TTC549 (cell line): Measurements from ENCODE around the gene ITGA1.
"Not testable (repeated sequence)": the region's sequence is repeated elsewhere in the genome, so short reads cannot be mapped to it uniquely, and the experiment has no call there.

Experiments used
- FAIRE-seq: peaks from 2 replicates; lab custom pipeline; 2012; peaks lifted over from hg19 to GRCh38; lab: Jason Lieb, UNC

Gene ITGA1

DNA sequence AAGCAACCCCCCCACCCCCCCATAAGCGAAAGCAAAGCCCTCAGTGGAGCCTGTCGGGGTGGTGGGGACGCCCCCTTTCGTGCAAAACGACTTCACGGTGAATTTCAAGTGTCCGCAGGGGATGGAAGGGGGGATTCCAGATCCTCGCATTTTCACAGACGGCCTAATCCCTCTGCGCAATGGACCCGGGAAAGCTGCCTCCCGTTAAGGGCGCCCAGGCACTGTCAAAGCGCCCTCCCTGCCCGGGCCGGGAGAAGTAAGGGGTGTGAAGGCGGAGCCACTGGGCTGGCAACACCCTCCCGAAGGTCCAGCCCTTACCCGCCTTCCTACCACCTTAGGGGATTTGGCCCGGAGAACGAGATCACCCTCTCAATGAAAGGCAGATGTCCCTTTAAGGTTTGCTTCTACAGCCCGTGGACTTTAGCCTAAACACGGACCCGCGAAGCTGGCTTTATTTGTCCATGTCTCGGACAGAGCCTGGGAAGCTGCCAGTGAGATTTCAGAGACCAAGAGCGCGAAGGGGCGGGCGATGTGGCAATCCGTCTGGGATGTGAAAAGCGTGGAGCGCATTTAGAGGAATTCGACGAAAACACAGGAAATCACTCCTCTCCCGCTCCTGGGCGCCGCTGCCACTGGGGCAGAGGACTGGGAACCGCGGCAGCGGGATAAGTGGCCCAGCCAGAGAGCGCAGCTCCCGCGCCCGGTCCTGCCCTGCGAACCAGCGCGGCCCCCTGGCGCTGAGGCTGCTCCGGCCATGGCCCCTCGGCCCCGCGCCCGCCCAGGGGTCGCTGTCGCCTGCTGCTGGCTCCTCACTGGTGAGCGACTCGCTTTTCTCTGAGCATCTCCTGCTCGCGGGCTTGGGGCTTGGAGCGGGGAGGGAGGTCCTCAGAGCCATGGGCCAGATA is at the start of gene ITGA1, which contains the start of gene PELO:
ITGA1 (plus strand) TSS at position 317 of the 905 bp plus-strand sequence; CDS start at position 755, 438 bp downstream.
PELO (plus strand) TSS at position 317 of the 905 bp plus-strand sequence. CDS start 12,479 bp downstream, outside the sequence.
- no peak for FAIRE-seq

DNA sequence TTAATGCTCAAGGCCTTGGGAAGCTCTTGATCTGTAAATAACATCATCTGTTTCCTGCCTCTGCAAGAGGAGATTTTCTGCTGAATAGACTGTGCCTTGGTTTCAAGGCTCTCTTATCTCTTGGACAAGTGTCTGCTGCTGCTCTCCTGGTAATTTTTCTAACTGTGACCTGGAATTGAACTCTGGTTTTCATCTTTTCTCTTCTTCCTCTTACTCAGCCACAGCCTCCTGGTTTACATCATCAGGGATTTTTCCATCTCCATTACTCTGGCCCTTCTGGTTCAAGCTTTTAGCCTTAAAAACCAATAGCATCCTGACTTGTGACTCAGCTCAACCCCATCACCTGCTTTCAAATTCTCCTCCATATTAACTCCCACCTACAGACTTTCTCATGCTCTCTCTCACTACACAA is 49.6 kb upstream of the ITGA1 start:
- no peak for FAIRE-seq

DNA sequence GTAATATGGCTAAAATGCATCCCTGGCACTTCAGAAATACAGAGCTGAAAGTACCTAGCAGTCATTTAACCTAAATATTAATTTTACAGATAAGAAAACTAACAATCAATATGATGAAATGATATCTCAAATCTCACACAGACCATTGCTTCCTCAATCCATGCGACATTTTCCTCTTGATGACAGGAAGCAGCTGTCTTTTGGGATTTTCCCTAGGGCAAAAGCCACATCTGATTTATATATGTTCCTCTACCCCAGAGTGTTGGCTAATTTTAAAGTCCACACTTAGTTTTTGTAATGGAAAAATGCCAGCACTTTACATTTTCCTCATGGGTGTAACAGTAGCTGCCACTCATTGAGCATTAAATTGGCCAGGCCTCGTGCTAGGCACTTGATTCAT is 47.7 kb upstream of the ITGA1 start:
- FAIRE-seq = no peak

DNA sequence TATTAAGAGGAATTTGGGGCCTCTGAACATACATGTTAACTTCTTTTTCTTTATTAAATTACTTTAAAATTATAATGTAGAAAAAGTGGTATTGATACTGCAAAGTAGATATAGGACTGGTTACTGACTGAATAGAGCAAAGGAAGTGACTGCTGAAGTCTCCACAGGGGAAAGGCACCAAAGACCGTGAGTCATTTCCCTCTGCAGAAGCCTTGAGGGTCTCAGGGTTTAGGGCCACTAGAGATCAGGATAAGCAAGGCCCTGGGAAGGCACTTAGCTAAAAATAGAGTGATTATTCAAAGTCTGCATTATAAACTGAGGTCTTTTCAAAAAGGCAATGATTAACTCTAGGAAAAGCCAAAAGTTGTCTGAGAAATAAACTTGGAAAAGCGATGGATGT is 44.7 kb upstream of the ITGA1 start:
- FAIRE-seq = no peak

DNA sequence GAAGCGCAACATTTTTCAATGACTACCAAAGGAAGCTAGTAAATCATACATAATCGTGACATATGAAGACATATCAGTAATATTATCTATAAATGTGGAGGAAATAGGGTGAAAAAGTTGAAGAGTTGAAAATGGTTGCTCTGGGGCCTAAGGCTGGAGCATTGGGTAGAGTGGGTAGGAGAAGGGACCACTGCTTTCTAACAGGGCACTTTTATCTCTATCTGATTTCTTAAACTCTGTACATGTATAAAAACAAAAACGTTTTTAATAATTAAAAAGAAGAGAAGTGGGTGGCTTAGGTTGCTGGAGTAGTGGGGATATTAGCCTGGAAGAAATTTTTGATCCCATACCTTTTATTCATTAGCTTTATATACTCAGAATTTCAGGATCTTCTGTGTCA is 44.2 kb upstream of the ITGA1 start:
- FAIRE-seq = no peak

DNA sequence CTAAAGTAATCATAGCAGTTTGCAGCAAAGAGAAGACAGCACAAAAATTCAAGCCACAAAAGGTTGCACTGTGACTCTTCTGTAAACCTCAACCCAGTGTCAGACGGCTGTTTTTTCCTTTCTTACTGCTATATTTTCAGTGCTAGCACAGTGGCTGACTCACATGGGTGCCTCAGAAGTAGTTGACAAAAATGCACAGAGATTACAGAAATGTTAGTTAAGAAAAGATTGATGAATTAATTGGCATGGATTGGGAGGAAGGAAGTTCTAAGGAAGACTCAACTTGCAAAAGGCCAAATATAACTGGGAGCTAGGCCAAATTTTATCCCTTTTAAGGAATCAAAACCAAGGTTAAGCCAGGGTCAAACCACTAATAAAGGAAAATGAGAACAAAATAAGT is 43.7 kb upstream of the ITGA1 start:
- FAIRE-seq = no peak

DNA sequence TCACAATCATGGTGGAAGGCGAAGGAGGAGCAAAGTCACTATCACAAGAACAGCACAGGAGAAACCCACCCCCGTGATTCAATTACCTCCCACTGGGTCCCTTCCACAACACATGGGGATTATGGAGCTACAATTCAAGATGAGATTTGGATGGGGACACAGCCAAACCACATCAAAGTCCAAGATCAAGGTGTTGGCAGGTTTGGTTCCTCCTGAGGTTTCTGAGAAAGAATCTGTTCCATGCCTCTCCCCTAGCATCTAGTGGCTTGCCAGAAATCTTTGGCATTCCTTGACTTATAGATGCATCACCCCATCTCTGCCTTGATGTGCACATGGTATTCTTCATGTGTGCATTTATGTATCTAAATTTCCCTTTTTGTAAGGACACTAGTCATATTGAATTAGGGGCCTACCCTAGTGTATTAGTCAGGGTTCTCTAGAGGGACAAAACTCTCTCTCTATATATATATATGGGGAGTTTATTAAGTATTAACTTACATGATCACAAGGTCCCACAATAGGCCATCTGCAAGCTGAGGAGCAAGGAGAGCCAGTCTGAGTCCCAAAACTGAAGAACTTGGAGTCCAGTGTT is 42.8 kb upstream of the ITGA1 start:
- FAIRE-seq = not testable (repeated sequence)

DNA sequence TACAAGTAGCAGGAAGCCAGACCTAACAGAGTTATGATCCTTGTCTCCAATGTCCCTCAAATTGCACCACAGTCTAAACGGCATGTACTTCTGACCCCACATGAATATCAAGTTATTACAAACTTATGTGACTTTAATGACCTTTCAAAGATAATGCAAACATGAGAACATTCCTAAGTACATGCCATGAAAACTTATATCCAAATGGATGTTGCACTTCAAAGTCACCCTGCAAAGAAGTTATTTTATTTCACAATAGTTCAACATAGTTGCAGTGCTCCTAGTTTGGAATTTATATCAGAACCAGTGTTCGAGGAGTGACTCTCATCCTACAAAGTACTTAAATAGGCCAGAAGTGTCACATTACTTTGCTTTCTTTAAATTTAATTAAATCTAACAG is 41.2 kb upstream of the ITGA1 start:
- no peak for FAIRE-seq

DNA sequence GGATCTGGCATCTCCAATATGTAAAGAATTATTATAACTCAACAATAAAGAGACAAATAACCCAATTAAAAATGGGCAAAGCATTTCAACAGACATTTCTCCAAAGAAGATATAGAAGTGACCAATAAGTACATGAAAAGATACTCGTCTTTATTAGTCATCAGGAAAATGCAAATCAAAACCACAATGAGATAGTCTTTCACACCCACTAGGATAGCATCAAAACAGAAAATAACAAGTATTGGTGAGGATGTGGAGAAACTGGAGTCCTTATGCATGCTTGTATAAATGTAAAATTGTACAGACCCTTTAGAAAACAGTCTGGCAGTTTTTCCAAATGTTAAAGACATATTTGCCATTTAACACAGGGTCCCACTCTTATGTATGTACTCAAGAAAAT is 39.1 kb upstream of the ITGA1 start:
- no peak for FAIRE-seq

DNA sequence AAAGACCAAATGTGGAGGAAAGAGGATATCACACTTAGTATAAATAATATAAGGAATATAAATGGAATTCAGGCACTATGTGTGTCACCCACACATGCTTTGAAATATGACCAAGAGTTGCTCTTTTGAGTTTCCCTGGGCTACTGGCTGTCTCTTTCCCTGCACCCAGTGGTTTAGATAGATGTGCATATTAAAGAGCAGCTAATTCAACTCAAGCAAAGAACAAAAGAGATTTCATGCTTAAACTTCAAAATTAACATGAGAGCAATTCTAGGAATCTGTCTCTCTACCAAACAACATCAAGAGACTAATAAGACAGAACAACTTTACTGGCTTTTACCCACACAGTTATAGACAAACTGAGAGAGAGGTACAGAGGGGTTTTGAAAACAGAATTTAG is 38.0 kb upstream of the ITGA1 start:
- no peak for FAIRE-seq

DNA sequence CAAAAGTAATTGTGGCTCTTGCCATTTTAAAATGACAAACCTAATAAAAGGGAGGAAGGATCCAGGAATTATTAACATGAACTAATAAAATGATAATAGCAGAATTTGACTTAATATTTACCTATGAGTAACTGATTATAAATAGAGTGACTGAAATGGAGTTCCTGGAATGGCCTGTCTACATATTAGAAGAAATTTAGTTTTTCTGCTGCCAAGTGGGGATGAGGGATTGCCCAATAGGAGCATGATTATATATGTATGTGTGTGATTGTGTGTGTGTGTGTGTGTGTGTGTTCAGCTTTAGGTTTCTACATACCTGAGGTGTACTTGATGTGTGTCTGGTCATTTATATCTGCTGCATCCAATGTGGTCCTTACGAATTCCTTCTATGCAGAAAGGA is 36.6 kb upstream of the ITGA1 start:
- no peak for FAIRE-seq

DNA sequence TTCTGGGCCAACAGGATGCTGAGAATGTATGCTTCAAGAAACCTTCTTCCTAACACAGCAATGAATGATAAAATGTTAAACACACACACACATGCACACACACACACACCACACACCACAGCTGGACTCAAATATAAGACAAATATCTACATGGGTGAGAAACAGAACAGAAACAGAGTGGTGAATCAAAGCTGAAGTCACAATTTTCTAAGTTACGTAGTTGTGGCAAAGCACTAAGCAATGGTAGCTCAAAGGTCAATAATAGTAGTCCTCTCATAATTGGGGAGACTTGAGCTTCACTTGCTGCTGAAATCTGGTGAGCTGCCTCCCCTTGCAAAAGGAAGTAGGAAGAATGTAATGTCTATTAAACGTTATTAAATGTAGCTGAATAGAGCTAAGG is 33.7 kb upstream of the ITGA1 start:
- FAIRE-seq = no peak

DNA sequence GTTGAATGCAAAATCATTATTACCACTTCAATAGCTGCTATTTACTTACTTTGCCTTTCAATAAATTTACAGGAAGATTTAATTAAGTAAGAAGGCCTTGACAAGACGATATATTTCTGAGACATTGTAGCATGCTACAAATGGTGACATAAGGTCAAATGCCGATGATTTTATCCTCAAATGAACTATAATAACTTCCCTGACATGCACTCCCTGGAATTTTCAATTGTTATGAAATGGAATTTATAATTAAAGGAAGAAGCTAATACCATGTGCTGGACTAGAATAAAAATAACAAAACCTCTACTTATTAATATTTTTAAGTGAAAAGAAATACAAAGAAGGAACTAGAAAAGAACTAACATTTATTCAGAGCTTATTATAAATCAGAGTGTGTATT is 30.2 kb upstream of the ITGA1 start:
- no peak for FAIRE-seq

DNA sequence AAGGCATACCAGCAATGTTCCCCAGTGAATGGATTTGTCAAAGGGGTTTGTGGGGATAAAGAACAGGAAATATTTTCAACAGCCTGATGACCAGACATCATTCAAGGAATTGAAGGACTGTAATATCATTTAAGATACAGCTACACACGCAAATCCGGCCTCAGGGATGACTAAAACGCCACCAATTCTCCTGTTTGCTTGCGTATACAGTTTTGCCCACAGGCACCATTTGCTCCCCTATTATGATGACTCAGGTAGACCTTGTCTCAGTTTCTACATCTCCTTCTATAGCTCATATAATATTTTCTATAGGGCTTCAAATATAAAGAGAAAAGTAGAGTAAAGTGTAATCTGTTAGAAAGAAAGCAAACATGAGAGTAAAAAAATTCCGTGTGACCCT is 29.7 kb upstream of the ITGA1 start:
- no peak for FAIRE-seq

DNA sequence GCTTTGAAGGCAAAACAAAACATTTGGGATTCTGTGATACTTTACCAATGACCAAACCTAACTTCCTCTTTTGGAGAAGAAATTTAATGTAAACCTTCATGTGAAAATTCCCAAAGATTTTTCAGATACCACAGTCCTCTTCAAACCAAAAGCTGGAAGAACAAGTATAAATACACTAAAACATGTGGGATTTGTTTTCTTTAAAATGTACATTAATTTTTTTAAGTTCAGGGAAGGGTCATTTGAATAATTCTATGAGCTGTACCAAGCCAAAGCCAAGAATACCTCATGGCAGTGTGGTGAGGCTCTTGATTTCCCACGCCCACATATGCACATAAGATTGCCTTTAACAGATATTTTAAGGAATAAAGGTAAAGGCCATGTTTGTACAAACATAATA is 28.4 kb upstream of the ITGA1 start:
- FAIRE-seq = no peak

DNA sequence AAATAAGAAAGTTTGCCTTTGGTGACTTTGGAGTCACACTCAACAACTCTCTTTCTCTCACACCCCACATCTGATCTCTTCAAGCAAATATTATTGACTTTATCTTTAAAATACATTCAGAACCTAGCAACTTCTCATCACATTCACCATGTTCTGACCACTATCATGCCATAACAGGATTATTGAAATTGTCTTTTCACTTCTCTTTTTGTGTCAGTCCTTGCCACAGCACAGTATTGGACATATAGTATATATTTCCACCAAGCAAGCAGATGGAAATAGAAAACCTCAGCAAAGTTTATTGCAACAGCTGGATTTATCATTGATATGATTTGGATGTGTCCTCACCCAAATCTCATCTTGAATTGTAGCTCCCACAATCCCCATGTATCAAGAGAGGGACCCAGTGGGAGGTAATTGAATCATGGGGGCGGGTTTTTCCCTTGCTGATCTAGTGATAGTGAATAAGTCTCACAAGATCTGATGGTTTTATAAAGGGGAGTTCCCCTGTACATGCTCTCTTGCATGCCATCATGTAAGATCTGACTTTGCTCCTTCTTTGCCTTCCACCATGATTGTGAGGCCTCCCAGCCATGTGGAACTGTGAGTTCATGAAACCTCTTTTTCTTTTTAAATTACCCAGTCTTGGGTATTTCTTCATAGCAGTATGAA is 26.9 kb upstream of the ITGA1 start:
- no peak for FAIRE-seq

DNA sequence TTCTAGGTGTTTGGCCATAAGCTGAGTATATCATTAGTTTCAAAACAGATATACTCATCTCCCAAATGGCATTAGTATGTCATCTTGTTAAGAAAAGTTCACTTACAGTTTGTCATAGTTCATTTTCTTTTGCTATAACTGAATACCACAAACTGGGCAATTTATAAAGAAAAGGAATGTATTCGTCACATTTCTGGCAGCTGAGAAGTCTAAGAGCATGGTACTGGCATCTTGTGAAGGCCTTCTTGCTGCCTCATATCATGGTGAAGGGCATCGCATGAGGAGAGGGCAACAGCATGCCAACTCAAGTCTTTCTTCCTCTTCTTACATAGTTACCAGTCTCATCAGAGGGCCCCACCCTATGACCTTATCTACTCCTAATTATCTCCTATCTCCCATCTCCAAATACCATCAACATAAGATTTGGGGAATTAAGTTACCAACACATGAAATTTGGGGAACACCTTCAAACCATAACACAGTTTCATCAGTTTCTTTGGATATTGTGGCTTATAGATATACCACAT is 20.4 kb upstream of the ITGA1 start:
- FAIRE-seq = no peak

DNA sequence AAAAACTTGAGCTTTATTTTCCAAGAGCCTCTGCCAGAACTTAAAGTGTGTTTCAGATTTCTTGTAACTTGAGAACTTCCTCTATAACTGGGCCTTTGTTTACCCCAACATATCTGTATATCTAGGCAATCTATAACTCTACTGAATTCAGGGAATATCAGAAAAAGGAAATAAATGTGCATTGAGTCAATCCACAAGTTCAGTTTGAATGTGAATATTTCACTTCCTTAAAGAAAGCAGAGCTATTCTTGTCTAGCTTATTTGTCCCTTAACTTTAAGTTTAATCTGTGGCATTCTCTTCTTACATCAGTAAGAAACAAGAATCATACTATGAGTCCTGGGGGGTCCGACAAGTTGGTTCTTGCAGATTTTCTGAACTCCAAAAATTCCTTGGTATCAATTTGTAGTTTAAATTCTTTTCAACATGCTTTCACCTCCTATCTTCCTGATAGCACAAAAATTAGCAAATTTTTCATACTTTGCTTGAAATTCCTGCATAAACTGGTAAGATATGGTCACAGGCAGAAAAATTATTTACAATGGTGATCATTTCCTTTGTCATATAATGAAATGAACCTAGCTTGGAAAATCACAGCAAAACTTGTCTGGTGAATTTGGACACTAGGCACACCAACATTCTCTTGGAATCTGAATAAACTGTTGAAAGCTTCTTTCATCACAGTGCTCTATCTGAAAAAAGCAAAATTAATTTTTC is 19.8 kb upstream of the ITGA1 start:
- FAIRE-seq = no peak

DNA sequence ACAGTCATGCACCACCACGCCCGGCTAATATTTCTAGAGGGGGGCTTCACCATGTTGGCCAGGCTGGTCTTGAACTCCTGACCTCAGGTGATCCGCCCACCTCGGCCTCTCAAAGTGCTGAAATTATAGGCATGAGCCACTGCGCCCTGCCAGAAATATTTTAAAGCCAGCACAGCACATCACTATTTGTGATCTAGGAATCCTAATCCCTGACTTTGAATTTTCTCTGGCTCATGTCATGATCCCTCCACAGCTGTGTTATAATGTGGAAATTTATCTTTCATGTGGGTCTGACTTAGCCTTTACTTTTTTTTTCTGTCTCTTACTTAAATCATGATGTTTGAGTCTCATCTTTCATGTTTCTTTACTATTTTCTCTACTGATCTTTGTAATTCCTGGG is 18.7 kb upstream of the ITGA1 start:
- FAIRE-seq = no peak

DNA sequence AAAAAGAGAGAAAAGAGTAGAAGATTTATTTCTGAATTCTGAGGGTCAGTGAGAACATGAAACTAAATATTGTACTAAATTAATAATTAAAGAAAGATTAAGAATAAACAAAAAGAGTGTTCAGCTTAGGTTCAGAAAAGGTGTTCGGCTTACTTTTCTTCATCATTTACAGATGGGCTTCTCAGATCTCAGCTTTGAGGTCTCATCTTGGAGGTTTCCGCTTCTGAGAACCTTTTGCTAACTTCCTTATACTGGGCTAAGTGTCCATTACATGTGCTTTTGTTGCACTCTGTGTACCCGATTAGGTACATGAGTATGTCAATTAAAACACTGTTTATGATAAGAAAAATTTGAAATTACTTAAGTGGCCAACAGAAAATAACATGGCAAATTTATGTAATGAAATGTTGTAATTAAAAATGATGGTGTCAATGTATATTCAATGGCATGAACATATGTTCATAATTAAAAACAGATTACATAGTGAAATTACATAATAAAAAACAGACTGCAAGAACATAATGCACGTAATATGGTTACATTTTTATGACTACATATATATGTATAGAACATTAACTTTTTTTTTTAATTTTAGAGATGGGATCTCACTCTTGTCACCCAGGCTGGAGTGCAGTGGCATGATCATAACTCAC is 17.3 kb upstream of the ITGA1 start:
- FAIRE-seq = no peak

DNA sequence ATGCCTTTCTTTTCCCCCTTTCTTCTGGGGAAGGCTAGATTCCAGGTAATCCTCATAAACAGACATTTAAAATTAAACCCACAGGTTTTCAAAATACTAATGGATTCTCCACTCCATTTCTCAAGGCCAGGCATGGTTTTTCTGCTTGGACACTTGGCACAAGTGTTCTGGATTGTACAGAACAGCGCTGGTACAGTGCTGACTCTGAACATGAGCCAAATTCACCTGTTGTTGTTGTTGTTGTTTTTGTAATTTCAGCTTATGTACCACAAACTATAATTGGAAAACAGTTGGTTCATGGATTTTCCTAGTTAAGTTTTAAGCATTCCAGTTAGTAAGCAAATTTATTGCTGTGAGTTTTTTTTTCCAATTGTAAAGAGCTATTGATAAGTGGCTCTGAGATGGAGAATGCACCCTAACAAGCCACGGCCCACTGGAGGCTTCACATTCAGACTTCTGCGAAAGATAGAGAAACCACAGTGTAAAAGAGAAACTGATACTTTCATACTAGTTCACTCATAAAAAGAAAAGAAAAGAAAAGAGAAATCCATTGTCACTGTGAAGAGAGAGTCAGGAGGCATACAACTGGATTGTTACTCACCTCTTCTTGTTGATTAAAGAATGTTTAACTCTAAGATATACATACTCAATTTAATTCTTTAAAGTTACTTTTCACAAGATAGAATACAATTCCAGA is 16.2 kb upstream of the ITGA1 start:
- FAIRE-seq = no peak
